Epithelial cell of prostate (primary cell): Measurements from ENCODE around the gene HAUS3.
"Not testable (repeated sequence)": the region's sequence is repeated elsewhere in the genome, so short reads cannot be mapped to it uniquely, and the experiment has no call there.

Experiments used
- DNase-seq: peaks from one replicate; pipeline ENCODE4 v3.0.0-alpha.2; 2011; ENCODE audit warnings: low read depth, low spot score
- H3K27ac ChIP-seq: fragments of 450-650 bp; 2 replicates; pipeline ENCODE4 v1.5.1; 2017; ENCODE audit warnings: mild to moderate bottlenecking

Gene HAUS3

DNA sequence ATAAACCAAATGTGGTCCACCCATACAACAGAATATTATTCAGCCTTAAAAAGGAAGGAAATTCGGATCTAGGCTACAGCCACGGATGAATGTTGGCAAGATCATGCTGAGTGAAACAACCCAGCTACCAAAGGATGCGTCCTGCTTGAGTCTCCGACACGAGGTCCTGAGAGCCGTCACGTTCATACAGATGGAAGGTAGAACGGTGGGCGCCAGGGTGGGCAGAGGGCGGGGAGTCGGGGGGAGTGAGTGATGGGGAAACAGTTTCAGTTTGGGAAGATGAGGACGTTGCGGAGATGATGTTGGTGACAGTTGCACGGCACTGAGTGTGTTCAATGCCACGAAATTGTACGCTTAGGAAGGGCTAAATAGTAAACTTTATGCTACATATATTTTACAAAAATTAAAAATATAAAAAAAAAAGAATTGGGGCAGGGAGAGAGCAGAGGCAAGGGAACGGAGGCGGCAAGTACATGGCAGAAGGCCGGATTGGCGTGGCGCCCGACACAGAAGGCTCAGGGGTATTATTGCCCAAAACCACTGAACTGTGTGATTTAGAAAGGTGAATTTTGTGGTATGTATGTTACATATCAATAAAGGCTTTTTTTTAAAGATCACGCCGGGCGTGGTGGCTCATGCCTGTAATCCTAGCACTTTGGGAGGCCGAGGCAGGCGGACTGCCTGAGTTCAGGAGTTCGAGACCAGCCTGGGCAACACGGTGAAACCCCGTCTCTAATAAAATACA, 34.8 kb upstream of the HAUS3 start:
- DNase-seq = no peak

GRCh38 chr4:2275546-2276251, 33.8 kb upstream of the HAUS3 start:
- no peak for DNase-seq

More for the DNA sequence above, 34.8 kb upstream of the HAUS3 start:
- no peak overlapping the region for H3K27ac ChIP-seq

GRCh38 chr4:2275044-2275397, 33.1 kb upstream of the HAUS3 start:
- not testable (repeated sequence) for DNase-seq, H3K27ac ChIP-seq

More at GRCh38 chr4:2275546-2276251, 33.8 kb upstream of the HAUS3 start:
- H3K27ac ChIP-seq = no peak overlapping the region

DNA sequence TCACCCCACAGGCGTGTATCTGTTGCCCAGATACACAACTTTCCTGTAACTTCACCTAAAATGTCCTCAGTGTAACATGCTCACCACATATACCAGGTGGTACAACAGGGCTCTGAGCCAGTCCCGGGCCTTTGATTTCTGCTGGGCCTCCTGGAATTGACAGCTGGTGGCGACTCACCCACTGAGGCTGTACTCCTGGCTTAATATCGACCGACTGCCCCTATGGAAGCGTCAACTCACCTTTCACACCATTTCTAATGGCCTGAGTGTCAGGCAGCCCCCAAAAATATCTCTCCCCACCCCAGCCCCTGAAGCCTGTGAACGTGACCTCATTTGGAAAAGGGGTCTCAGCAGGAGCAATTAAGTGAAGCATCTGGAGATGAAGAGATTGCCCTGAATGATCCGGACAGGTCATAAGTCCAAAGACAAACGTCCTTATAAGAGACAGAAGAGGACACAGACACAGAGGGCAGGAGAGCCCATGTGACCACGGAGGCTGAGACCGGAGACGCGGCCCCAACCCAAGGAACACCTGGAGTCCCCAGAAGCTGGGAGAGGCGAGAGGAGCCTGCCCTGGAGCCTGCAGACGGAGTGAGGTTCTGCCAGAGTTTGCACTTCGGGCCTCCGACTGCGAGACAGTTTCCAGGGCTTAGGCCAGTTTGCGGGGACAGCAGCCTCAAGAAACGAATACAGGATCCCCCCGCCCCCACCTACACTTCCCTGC, 32.6 kb upstream of the HAUS3 start:
- no peak for DNase-seq
- H3K27ac ChIP-seq = no peak overlapping the region

- DNase-seq = no peak
- no peak overlapping the region for H3K27ac ChIP-seq
These were observed 31.9 kb upstream of the HAUS3 start for GRCh38 chr4:2273657-2274319.

- no peak overlapping the region for H3K27ac ChIP-seq
- no peak for DNase-seq
These were observed 31.3 kb upstream of the HAUS3 start for GRCh38 chr4:2273221-2273620.

- no peak for DNase-seq
- H3K27ac ChIP-seq = no peak overlapping the region
These were observed 30.9 kb upstream of the HAUS3 start for GRCh38 chr4:2272828-2273120.

GRCh38 chr4:2272026-2272827, 30.3 kb upstream of the HAUS3 start:
- no peak for DNase-seq
- no peak overlapping the region for H3K27ac ChIP-seq

DNA sequence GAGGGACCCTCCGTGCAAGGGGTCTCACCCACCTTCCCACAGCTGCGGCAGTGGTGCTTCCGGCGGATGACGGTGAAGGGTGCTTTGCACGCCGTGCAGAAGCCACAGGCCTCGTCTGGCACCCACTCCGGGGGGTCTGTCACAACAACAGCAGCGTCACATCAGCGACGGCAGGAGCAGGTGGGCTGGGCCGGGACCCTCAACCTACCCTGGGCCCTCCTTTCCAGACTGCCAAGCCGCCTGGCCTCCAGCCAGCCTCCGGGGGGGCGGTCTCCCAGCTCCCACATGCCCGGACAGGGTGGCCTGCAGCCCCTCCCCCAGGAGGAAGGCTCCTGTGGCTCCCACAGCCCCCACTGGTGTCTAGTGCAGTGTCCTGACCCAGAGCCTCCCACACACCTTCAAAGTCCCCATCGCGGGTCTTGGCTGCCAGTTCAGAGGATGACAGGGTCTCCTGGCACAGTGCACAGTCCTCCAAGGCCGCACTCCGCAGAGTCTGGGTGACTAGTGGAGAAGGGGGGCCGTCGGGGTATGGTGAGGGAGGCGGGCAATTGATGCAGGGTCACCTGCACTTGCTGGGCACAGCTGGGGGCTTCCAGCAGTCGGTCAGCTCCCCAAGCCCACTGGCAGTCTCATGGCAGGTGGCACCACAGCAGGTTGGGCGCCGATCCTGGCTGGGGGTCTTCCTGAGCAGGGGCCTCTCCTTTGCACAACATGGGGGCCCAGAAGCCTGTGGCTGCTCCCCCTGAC, 29.5 kb upstream of the HAUS3 start:
- no peak for DNase-seq
- H3K27ac ChIP-seq = no peak overlapping the region

- no peak for DNase-seq
- H3K27ac ChIP-seq = no peak overlapping the region
These were observed 28.6 kb upstream of the HAUS3 start for GRCh38 chr4:2270341-2271165.

GRCh38 chr4:2269618-2270163, 27.8 kb upstream of the HAUS3 start:
- no peak overlapping the region for H3K27ac ChIP-seq
- DNase-seq = no peak

DNA sequence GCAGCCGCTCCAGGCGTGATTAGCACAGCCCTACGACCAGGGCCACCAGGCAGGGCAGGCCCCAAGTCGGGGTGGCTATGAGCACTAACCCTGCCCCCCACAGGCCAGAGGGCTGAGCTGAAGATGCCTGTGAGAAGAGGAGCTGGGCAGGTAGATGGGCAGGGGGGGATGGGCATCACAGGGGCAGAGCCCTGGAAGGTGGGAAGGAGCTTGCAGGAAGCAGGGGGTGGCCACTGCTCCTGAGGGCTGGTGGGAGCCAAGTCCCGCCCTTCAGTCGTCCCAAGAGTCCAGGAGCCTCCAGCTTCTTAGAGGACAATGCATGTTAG, 27.2 kb upstream of the HAUS3 start:
- DNase-seq = no peak
- H3K27ac ChIP-seq = no peak overlapping the region

GRCh38 chr4:2268357-2269205, 26.7 kb upstream of the HAUS3 start:
- no peak overlapping the region for H3K27ac ChIP-seq
- no peak for DNase-seq

DNA sequence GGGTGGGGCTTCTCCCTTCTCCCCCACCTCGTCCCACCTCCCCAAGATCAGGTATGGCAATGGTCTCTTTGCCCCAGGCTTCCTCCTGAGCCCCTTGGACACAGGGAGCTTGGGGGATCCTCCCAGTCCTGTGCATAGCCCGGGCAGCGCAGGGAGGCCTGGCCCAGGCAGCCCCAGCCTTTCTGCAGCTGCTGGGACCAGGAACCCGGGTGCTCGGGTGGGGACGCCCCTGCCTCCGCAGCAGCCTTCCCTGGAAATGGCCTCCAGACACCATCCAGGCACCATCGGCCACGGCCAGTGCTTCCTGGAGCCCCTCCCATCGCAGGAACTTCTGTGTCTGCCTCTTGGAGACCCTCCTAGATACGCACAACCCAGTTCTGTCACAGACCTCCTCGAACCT, 25.9 kb upstream of the HAUS3 start:
- no peak for DNase-seq
- no peak overlapping the region for H3K27ac ChIP-seq

GRCh38 chr4:2267320-2267811, 25.4 kb upstream of the HAUS3 start:
- no peak overlapping the region for H3K27ac ChIP-seq
- no peak for DNase-seq

- DNase-seq = no peak
- H3K27ac ChIP-seq = no peak overlapping the region
These were observed 24.9 kb upstream of the HAUS3 start for GRCh38 chr4:2266821-2267220.

DNA sequence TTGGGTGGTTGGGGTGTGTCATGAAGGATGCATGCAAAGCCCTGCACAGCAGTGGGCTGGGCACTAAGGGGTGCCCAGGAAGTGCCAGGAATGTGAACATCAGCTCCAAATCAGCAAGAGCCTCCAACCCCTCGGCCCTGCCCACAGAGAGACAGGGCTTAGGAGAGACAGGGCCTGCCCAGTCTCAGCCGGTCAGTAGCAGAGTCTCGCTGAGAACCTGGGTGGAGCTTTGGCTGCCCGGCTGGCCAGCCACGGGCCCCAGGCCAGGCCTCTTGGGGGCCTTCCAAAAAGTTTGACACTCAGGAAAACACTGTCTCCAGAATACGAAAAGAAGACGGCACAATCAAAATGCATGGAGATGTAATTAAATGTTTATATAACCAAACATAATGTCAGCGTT, 24.3 kb upstream of the HAUS3 start:
- no peak for DNase-seq
- no peak overlapping the region for H3K27ac ChIP-seq
